B cell (primary cell): Measurements from ENCODE around the gene ENTREP3. TPM values are rescaled to one million over a fixed set of nuclear protein-coding genes. Genes with fewer than 3 reads are reported as not detected.

Source experiments
- ATAC-seq: fragments of 200-7000 bp; cut with Tn5 transposase; one replicate; pipeline ENCODE4 v1.10.0; 2021; ENCODE audit warnings: low read depth, mild to moderate bottlenecking, moderate number of reproducible peaks, moderate library complexity
- CTCF ChIA-PET: fragments of 350-600 bp; sonication (Branson Sonifier 250); formaldehyde crosslinking; loops from one replicate; lab custom pipeline; 2021; ENCODE audit warnings: antibody characterized with exemption, inconsistent platforms; lab: Charles Lee
- POLR2A ChIA-PET: fragments of 350-600 bp; sonication (Branson Sonifier 250); formaldehyde crosslinking; loops from one replicate; lab custom pipeline; 2021; ENCODE audit warnings: antibody characterized with exemption; lab: Charles Lee
- DNase-seq: peaks from one replicate; pipeline ENCODE4 v3.0.0; 2013
- H2AFZ ChIP-seq: 2 replicates; pipeline ENCODE4 v1.6.1; 2012; ENCODE audit warnings: mild to moderate bottlenecking, low read depth, low read length; ENCODE audit not compliant: insufficient read depth, poor library complexity, severe bottlenecking
- H3K27ac ChIP-seq, 2 donors: 1 replicate in 1 of 2; 2 replicates in 1 of 2; pipeline ENCODE4 v1.5.1; 2012 to 2013; ENCODE audit warnings: low read length in 2 of 2, mild to moderate bottlenecking in 2 of 2, moderate library complexity in 1 of 2
- H3K27me3 ChIP-seq, 4 experiments: fragments of 200-600 bp in 1 of 4; sonication (generic) in 1 of 4; replicated peaks in 1 of 4; 1 replicate in 2 of 4; 2 replicates in 2 of 4; pipeline versions ENCODE4 v1.6.1 to v1.7.0; 2013 to 2016; ENCODE audit warnings: low read length in 3 of 4, mild to moderate bottlenecking in 2 of 4, mixed read lengths in 1 of 4, moderate library complexity in 1 of 4; ENCODE audit not compliant: insufficient read depth in 4 of 4, control insufficient read depth in 3 of 4; ENCODE audit errors: control extremely low read depth in 1 of 4
- H3K36me3 ChIP-seq, 2 experiments: replicated peaks in 1 of 2; 1 replicate in 1 of 2; 2 replicates in 1 of 2; pipeline versions ENCODE4 v1.6.1 to v1.7.1; 2013; ENCODE audit warnings: low read length in 1 of 2; ENCODE audit not compliant: insufficient read depth in 2 of 2, control insufficient read depth in 1 of 2; ENCODE audit errors: control extremely low read depth in 1 of 2, extremely low read depth in 1 of 2
- H3K4me1 ChIP-seq, 2 donors: fragments of 200-600 bp in 1 of 2; sonication (generic) in 1 of 2; 1 replicate in 1 of 2; 2 replicates in 1 of 2; pipeline versions ENCODE4 v1.5.1 to v1.6.1; 2013 to 2017; ENCODE audit warnings: low read length in 2 of 2; ENCODE audit not compliant: control insufficient read depth in 2 of 2, insufficient read depth in 2 of 2
- H3K4me2 ChIP-seq: replicated peaks from 2 replicates; pipeline ENCODE3; 2012; ENCODE audit warnings: mild to moderate bottlenecking, low read depth, low read length; ENCODE audit not compliant: poor library complexity, severe bottlenecking
- H3K4me3 ChIP-seq, 5 experiments: fragments of 200-600 bp in 1 of 5; sonication (generic) in 1 of 5; 1 replicate in 3 of 5; 2 replicates in 2 of 5; pipeline versions ENCODE4 v1.5.1 to v1.7.0; 2011 to 2016; ENCODE audit warnings: low read length in 4 of 5, mild to moderate bottlenecking in 4 of 5, low read depth in 2 of 5, control low read depth in 1 of 5, moderate library complexity in 1 of 5; ENCODE audit not compliant: insufficient read depth in 1 of 5; ENCODE audit errors: control extremely low read depth in 1 of 5, extremely low read depth in 1 of 5
- H3K79me2 ChIP-seq: fragments of 200-600 bp; sonication (generic); one replicate; pipeline ENCODE4 v1.6.0; 2016; ENCODE audit warnings: low read length; ENCODE audit not compliant: control insufficient read depth, insufficient read depth
- H3K9ac ChIP-seq: fragments of 200-600 bp; sonication (generic); 2 replicates; pipeline ENCODE4 v1.6.1; 2017; ENCODE audit warnings: mild to moderate bottlenecking, low read length, moderate library complexity
- H3K9me3 ChIP-seq, 3 donors: one replicate each; pipeline versions ENCODE4 v1.6.1 to v1.7.1; 2013; ENCODE audit warnings: low read length in 2 of 3; ENCODE audit not compliant: control insufficient read depth in 2 of 3, insufficient read depth in 1 of 3; ENCODE audit errors: control extremely low read depth in 1 of 3
- H4K20me1 ChIP-seq: 2 replicates; pipeline ENCODE4 v1.6.0; 2012; ENCODE audit warnings: mild to moderate bottlenecking, low read length; ENCODE audit not compliant: insufficient read depth, control insufficient read depth, poor library complexity, severe bottlenecking
- H3K27ac Mint-ChIP-seq: one replicate; pipeline ENCODE4 v1.8.0; 2021; ENCODE audit warnings: mixed read lengths
- H3K27me3 Mint-ChIP-seq: one replicate; pipeline ENCODE4 v1.8.0; 2021; ENCODE audit warnings: mixed read lengths
- H3K4me1 Mint-ChIP-seq: one replicate; pipeline ENCODE4 v1.8.0; 2021; ENCODE audit warnings: mixed read lengths
- H3K4me3 Mint-ChIP-seq: one replicate; pipeline ENCODE4 v1.8.0; 2021; ENCODE audit warnings: mixed read lengths
- H3K9me3 Mint-ChIP-seq: one replicate; pipeline ENCODE4 v1.8.0; 2022; ENCODE audit warnings: mixed read lengths; ENCODE audit not compliant: insufficient read depth
- EZH2 ChIP-seq: IDR thresholded peaks from 2 replicates; pipeline ENCODE4 v1.6.1; 2012; ENCODE audit warnings: borderline replicate concordance, low read depth, mild to moderate bottlenecking, moderate library complexity, low read length; ENCODE audit not compliant: insufficient read depth, poor library complexity, severe bottlenecking
- WGBS: methylation state at CpG from one replicate; pipeline ENCODE4 v1.1.5; 2013; ENCODE audit warnings: missing lambda C conversion rate; ENCODE audit not compliant: insufficient coverage; 5-methylcytosine and 5-hydroxymethylcytosine counted together
- intact Hi-C: fragments of 100-400 bp; cut with micrococcal nuclease; formaldehyde crosslinking; loops from one replicate; pipeline ENCODE4 v1.10.0; 2022
- polyA plus RNA-seq: library from polyadenylated mRNA; depleted of rRNA; stranded (reverse); fragments of >200 nt; gene quantifications from 2 replicates; pipeline ENCODE4 v1.2.3, GENCODE V29; 2012
- total RNA-seq, 2 donors: library from RNA; stranded (reverse); fragments of 120-200 nt in 1 of 2; gene quantifications; 1 replicate in 1 of 2; 2 replicates in 1 of 2; pipeline versions ENCODE4 v1.2.3 to v1.2.4, GENCODE V29; 2013 to 2022
- TF ChIP-seq, protein P1 (sequence below): fragments of 200-600 bp; IDR thresholded peaks from one replicate; pipeline ENCODE4 v1.8.0; 2022; ENCODE audit warnings: antibody characterized with exemption, mild to moderate bottlenecking

Gene ENTREP3
- total and polyA plus RNA-seq, 2 donors (not counting 1 experiment from before 2014, with no cell fraction given): 7.6 to 15.2 TPM

DNA sequence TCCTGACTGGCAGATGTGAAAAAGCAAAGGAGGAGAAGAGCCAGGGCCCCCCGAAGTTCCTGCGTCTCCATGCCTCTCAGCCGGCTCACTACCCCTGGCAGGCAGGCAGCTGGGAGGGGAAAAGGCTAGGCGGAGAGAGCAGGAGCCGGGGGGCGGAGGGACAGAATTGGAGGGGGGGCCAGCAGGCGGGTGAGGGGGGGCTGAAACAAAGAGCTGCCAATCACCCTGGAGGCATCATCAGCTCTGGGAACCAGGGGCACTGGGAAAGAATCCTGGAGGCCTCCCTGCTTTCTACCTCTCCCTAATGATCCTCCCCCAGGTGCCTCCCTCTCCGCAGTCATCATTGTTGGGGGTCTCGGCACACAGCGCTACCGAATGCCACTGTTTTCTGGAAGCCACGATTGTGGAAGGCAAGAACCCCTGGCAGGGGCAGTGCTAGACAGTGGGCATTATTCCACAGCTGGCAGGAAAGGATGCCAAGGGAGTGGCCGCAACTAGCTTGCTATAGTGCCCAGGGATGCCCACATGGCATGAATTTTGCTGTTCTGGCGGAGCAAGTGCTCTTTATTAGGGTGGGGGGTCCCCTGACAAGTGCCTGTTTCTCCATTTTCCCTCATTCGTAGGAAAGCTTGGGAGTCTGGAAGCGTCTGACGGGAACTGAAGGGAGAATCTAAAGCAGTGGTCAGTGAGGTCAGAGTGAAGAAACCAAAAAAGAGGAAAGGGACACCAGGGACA lies 47.3 kb downstream of the ENTREP3 start, which contains the start of gene THBS3:
THBS3 (minus strand) TSS at position 92 of the 735 bp plus-strand sequence; CDS start at position 71, 21 bp downstream.
- intact Hi-C loops: loop anchor here (1.0 to 5.0 kb wide), 6 partner anchors 15 to 384 kb away; no protein-coding TSS in a partner anchor
- WGBS: 40% methylated on average over 15 of the region's 17 CpGs
- Histone ChIP-seq H3K27ac (peak within 1 kb of the TSS; percentile 95 to 100), H3K79me2 (no peaks in the 10 kb centered on the region), H2AFZ (peak within 1 kb of the TSS; percentile 80), H3K4me3 (peak within 1 kb of the TSS; percentile 35 to 94 (median 79)), H3K36me3 (peaks cover 0 to 3% of the 10 kb centered on the region in 2 experiments), H3K4me2 (peak within 1 kb of the TSS; percentile 95), H3K9me3 (no peaks in the 10 kb centered on the region), H4K20me1 (no peaks in the 10 kb centered on the region), H3K4me1 (peaks cover 21 to 26% of the 10 kb centered on the region in 2 donors), H3K9ac (peak within 1 kb of the TSS; percentile 99), H3K27me3 (no peaks in the 10 kb centered on the region)
- peaks cover 22% of the 10 kb centered on the region for H3K4me1 Mint-ChIP-seq
- peak within 1 kb of the TSS; percentile 91 for H3K27ac Mint-ChIP-seq
- no peaks in the 10 kb centered on the region for H3K9me3 Mint-ChIP-seq
- no peak for ATAC-seq
- TF ChIP-seq, protein P1, sequence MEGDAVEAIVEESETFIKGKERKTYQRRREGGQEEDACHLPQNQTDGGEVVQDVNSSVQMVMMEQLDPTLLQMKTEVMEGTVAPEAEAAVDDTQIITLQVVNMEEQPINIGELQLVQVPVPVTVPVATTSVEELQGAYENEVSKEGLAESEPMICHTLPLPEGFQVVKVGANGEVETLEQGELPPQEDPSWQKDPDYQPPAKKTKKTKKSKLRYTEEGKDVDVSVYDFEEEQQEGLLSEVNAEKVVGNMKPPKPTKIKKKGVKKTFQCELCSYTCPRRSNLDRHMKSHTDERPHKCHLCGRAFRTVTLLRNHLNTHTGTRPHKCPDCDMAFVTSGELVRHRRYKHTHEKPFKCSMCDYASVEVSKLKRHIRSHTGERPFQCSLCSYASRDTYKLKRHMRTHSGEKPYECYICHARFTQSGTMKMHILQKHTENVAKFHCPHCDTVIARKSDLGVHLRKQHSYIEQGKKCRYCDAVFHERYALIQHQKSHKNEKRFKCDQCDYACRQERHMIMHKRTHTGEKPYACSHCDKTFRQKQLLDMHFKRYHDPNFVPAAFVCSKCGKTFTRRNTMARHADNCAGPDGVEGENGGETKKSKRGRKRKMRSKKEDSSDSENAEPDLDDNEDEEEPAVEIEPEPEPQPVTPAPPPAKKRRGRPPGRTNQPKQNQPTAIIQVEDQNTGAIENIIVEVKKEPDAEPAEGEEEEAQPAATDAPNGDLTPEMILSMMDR: no peak
- no peak for TF ChIP-seq EZH2
- DNase-seq: no peak
- ChIA-PET POLR2A (interaction anchor here (0.6 to 3.7 kb wide), 7 partner anchors 17 to 921 kb away, joined by 3 to 47 read pairs (median 5); partner anchors contain the start of genes RUSC1 and SCAMP3), CTCF (interaction anchor here (0.6 to 8.7 kb wide), 18 partner anchors 10 to 472 kb away, joined by 3 to 189 read pairs (median 7); partner anchors contain the start of gene KRTCAP2)
- peak within 1 kb of the TSS; percentile 81 for H3K4me3 Mint-ChIP-seq
- H3K27me3 Mint-ChIP-seq: no peaks in the 10 kb centered on the region
